Lung (tissue), 12 donors: ENCODE measurements around the gene SCGB1C2. TPM values are rescaled to one million over a fixed set of nuclear protein-coding genes. Genes with fewer than 3 reads are reported as not detected.

Experiments
- ATAC-seq: fragments of 200-7000 bp; cut with Tn5 transposase; one replicate; pipeline ENCODE4 v1.9.1; 2020; ENCODE audit warnings: moderate number of reproducible peaks; ENCODE audit not compliant: insufficient read depth, low FRiP score
- DNase-seq, 3 donors: peaks; one replicate each; pipeline ENCODE4 v3.0.0-alpha.2; 2013 to 2017
- H3K27ac ChIP-seq, 2 donors: one replicate each; pipeline ENCODE4 v1.5.1; 2013; ENCODE audit warnings: mild to moderate bottlenecking in 2 of 2, moderate library complexity in 2 of 2, control low read depth in 1 of 2, inconsistent platforms in 1 of 2, low read depth in 1 of 2, low read length in 1 of 2
- H3K27me3 ChIP-seq, 3 donors: one replicate each; pipeline ENCODE4 v1.5.1; 2013; ENCODE audit warnings: low read length in 2 of 3; ENCODE audit not compliant: control insufficient read depth in 3 of 3, insufficient read depth in 3 of 3
- H3K36me3 ChIP-seq, 4 donors: one replicate each; pipeline ENCODE4 v1.5.1; 2013; ENCODE audit warnings: low read length in 4 of 4, mild to moderate bottlenecking in 1 of 4, moderate library complexity in 1 of 4; ENCODE audit not compliant: control insufficient read depth in 4 of 4, insufficient read depth in 4 of 4
- H3K4me1 ChIP-seq, 5 donors: one replicate each; pipeline ENCODE4 v1.5.1; 2013; ENCODE audit warnings: low read length in 5 of 5, mild to moderate bottlenecking in 2 of 5, moderate library complexity in 1 of 5; ENCODE audit not compliant: control insufficient read depth in 5 of 5, insufficient read depth in 5 of 5
- H3K4me3 ChIP-seq: one replicate; pipeline ENCODE4 v1.5.1; 2013; ENCODE audit warnings: mild to moderate bottlenecking, control low read depth, moderate library complexity
- H3K9ac ChIP-seq, 2 donors: one replicate each; pipeline ENCODE4 v1.5.1; 2013; ENCODE audit warnings: low read length in 2 of 2, control low read depth in 1 of 2; ENCODE audit not compliant: insufficient read depth in 1 of 2
- H3K9me3 ChIP-seq, 4 donors: one replicate each; pipeline ENCODE4 v1.5.1; 2013; ENCODE audit warnings: low read length in 3 of 4, mild to moderate bottlenecking in 1 of 4, moderate library complexity in 1 of 4; ENCODE audit not compliant: control insufficient read depth in 4 of 4, insufficient read depth in 3 of 4
- CTCF ChIP-seq: IDR thresholded peaks from 2 replicates; pipeline ENCODE4 v1.5.1; 2012; ENCODE audit warnings: mild to moderate bottlenecking; ENCODE audit errors: control extremely low read depth, extremely low read depth
- WGBS, 2 donors: extraction: QIAGEN DNeasy Blood & Tissue Kit; methylation state at CpG; one replicate each; pipeline ENCODE4 v1.1.7; 2013; 5-methylcytosine and 5-hydroxymethylcytosine counted together
- polyA plus RNA-seq, 2 donors: library from polyadenylated mRNA; stranded (reverse); fragments of 200-250 nt; gene quantifications; one replicate each; pipeline ENCODE4 v1.2.1, GENCODE V29; 2013
- total RNA-seq, 2 donors: library from RNA; depleted of rRNA in 1 of 2; stranded (reverse); fragments of >200 nt in 1 of 2; gene quantifications; one replicate each; pipeline ENCODE4 v1.2.1, GENCODE V29; 2014 to 2021
- donor health status: control.
- donor health status: control.
- donor health status: Bipolar disorder and iron deficiency.
- donor health status: healthy.
- donor health status: DM: yes; HTN: yes; CAD: no.

SCGB1C2 gene
- total and polyA plus RNA-seq, 4 donors, result not detected

DNA sequence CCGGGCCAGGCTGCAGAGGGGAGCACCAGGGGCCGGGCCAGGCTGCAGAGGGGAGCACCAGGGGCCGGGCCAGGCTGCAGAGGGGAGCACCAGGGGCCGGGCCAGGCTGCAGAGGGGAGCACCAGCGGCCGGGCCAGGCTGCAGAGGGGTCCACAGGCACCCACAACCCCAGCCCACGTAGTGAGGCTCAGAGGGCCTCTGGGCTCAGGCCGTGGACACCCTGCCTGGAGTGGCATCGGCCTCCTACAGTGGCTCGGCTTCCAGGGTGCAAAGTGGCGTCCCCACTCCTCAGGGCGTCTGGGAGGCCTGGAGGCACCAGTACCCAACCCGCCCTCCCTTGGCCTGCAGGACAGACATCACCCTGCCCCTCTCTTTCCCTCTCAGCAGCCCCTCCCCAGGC, 34.5 kb downstream of the SCGB1C2 start:
- Histone ChIP-seq H3K9me3 (no peaks in the 10 kb centered on the region), H3K9ac (no peak overlapping the region), H3K27ac (no peak overlapping the region), H3K36me3 (no peaks in the 10 kb centered on the region), H3K4me3 (no peak overlapping the region), H3K27me3 (no peaks in the 10 kb centered on the region), H3K4me1 (no peaks in the 10 kb centered on the region)
- DNase-seq (no peak), ATAC-seq (no peak)
- whole genome bisulfite sequencing, 2 donors, result 93% methylated on average over 12 of the region's 13 CpGs
- TF ChIP-seq CTCF, result no peak

DNA sequence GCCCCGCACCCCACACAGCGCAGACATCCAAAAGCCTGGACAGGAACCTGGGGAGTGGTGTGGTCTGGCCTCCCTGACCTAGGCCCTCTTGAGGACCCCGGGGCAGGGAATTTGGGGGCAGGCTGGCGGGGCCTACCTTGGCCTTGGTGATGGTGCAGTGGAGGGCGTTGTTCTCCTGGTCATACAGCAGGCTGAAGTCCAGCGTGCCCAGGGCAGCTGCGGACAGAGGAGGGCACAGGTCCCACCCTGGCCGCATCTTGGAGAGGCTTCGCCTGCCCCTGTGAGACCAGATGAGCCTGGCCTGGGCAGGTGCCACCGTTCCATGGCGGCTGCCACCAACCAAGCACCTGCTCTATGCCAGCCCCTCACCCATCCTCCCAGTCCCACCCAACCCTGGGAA, 35.0 kb downstream of the SCGB1C2 start:
- WGBS, 2 donors, result 88 to 91% methylated on average over 10 to 11 of the region's 11 CpGs
- no peaks in the 10 kb centered on the region for H3K9me3 ChIP-seq
- H3K27ac ChIP-seq, result no peak overlapping the region
- no peak overlapping the region for H3K4me3 ChIP-seq
- H3K36me3 ChIP-seq, result no peaks in the 10 kb centered on the region
- no peak overlapping the region for H3K9ac ChIP-seq
- TF ChIP-seq CTCF, result no peak
- no peaks in the 10 kb centered on the region for H3K27me3 ChIP-seq
- DNase-seq (no peak), ATAC-seq (no peak)
- no peaks in the 10 kb centered on the region for H3K4me1 ChIP-seq

GRCh38 chr17:173166-173911, 36.0 kb downstream of the SCGB1C2 start:
- DNase-seq, result no peak
- Histone ChIP-seq H3K27me3 (no peaks in the 10 kb centered on the region), H3K4me1 (no peaks in the 10 kb centered on the region), H3K4me3 (no peak overlapping the region), H3K9ac (no peak overlapping the region), H3K9me3 (no peaks in the 10 kb centered on the region), H3K36me3 (no peaks in the 10 kb centered on the region), H3K27ac (no peak overlapping the region)
- WGBS, 2 donors, result 87 to 94% methylated on average over 10 of the region's 10 CpGs
- TF ChIP-seq CTCF, result no peak
- no peak for ATAC-seq

- Histone ChIP-seq H3K4me1 (peaks cover 0 to 4% (median 4%) of the 10 kb centered on the region in 5 donors), H3K27me3 (peaks cover 0 to 17% (median 9%) of the 10 kb centered on the region in 3 donors), H3K9me3 (peaks cover 0 to 3% (median 0%) of the 10 kb centered on the region in 4 donors), H3K4me3 (no peak overlapping the region), H3K36me3 (no peaks in the 10 kb centered on the region), H3K9ac (no peak overlapping the region), H3K27ac (no peak overlapping the region)
- ATAC-seq (no peak), DNase-seq (no peak)
- TF ChIP-seq CTCF, result no peak
- whole genome bisulfite sequencing, 2 donors, result 80 to 83% methylated on average over 3 of the region's 3 CpGs
These were observed 39.8 kb downstream of the SCGB1C2 start for GRCh38 chr17:177155-177554.
